HTERT RPE-1 (cell line): Measurements from ENCODE around the gene PTBP3.

Experiments
- in situ Hi-C: fragments of 300-500 bp; cut with MboI; formaldehyde crosslinking; loops from 4 replicates; pipeline ENCODE4 v1.14.3; 2020; ENCODE audit warnings: low sequenced_read_pairs

PTBP3 gene

GRCh38 chr9:112364761-112365160 is 31.3 kb upstream of the PTBP3 start:
- in situ Hi-C loops: loop anchor here (25.0 kb wide), 1 partner anchor 252 kb away; no protein-coding TSS in a partner anchor

DNA sequence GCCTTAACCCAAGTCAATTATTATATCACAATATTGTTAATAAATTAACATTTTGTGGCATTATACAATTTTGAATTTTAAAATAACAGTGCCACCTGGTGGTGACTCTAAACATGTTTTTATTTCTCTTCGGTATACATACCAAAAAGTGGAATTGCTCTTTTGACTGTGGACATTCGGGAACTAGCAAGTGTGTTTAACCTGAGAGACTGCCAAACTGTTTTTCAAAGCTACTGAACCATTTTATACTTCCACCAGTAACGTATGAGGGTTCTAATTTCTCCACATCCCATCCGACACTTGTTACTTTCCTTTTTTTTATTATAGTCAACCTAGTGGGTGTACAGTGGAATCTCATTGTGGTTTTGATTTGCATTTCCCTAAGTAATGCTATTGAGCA is 28.2 kb upstream of the PTBP3 start:
- in situ Hi-C loops: loop anchor here (25.0 kb wide), 1 partner anchor 249 kb away; no protein-coding TSS in a partner anchor

- in situ Hi-C loops: loop anchor here (25.0 kb wide), 1 partner anchor 248 kb away; no protein-coding TSS in a partner anchor
Observed at GRCh38 chr9:112360047-112360804, 26.8 kb upstream of the PTBP3 start.

DNA sequence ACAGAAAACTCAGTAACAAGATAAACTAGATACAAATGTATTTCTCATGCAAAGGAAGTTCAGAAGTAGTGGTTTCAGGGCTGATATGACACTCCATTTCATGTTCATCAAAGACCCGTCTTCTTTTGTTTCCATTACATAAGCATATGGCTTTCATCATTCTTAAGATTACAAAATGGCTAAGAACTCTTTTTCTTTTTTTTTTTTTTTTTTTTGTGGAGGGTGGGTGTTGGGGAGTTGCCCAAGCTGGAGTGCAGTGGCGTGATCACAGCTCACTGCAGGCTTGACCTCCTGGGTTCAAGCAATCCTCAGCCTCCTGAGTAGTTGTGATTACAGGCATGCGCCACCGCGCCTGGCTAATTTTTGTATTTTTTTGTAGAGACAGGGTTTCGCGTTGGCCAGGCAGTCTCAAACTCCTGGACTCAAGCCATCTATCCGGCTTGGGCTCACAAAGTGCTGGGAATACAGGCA is 22.0 kb upstream of the PTBP3 start:
- in situ Hi-C loops: loop anchor here (25.0 kb wide), 1 partner anchor 243 kb away; no protein-coding TSS in a partner anchor

DNA sequence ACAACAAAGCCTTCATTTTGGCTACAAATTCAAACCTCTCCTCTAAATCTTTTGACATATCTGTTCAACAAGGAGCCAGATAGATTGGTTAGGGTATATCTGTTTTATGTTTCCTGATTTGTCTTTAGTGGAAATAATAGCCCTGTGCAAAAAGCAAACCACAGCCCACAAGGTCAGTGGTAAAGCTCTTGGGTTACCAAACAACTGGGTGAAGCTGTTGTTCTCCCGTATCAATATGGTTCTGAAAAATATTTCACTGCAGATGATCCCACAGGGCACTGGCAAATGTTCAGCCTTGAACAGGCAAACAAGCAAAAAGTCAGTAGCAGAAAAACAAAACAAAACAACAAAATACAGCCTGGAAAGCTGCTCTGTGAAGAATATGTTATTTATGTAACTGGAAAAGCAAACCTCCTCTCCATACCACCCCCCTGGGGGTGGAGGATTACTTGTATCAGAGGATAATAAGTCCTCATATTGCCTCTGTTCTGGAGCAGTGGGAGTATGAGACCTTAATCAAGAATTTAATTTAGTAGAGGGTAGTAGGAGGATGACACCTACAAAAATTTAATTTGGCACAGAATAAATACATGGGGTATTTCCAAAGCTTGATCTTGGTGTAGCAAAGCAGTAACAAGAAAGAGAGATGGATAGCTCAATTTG is 20.8 kb upstream of the PTBP3 start:
- in situ Hi-C loops: loop anchor here (25.0 kb wide), 1 partner anchor 242 kb away; no protein-coding TSS in a partner anchor

- in situ Hi-C loops: loop anchor here (25.0 kb wide), 1 partner anchor 240 kb away; no protein-coding TSS in a partner anchor
Observed at GRCh38 chr9:112352209-112352608, 18.8 kb upstream of the PTBP3 start.

DNA sequence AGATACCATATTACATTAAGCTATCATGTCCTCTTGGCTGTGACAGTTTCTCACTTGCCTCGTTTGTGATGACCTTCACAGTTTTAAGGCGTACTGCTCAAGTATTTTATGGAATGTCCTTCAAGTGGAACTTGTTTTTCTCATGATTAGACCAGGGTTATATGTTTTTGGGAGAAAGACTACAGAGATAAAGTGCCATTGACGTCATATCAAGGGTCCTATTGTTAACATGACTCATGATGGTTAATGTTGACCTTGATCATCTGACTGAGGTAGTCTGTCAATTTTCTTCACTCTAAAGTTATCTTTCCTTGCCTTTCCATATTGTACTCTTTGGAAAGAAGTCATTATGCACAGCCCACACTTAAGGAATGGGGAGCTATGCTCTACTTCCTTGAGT is 17.8 kb upstream of the PTBP3 start:
- in situ Hi-C loops: loop anchor here (25.0 kb wide), 1 partner anchor 239 kb away; no protein-coding TSS in a partner anchor

- in situ Hi-C loops: no loop called here
Observed at GRCh38 chr9:112349008-112349333, 15.6 kb upstream of the PTBP3 start.

DNA sequence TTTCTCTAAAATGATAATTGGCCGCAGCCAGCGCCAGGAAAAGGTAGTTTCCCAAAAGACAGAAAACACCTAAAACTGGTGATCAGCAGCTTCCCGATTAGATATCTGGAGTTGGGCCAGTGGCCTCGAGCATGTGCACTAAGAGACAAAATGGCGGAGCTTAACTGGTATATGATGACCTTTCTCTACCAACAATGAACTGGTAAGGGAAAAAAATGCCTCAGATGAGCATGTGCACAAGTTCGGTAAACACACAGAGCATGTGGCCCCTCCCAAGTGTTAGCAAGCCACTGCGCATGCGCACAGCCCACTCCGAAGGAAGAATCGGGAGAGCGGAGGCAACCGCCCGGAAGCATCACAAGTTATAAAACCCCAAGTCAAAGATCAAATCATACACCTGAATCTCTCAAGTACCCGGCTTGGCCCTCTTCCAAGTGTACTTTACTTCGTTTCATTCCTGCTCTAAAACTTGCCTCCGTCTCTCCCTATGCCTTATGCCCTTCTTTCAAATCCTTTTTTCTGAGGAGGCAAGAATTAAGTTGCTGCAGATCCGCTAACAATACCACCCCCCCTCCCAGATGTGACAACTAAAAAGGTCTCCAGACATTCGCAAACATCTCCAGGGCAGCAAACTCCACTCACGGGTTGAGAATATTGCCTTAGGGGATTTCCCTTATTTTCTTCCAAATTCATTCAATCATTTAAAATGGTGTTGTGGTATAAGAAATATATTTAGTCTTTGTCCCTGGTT is 15.0 kb upstream of the PTBP3 start:
- in situ Hi-C loops: no loop called here

- in situ Hi-C loops: no loop called here
Observed at GRCh38 chr9:112341730-112342129, 8.3 kb upstream of the PTBP3 start.

DNA sequence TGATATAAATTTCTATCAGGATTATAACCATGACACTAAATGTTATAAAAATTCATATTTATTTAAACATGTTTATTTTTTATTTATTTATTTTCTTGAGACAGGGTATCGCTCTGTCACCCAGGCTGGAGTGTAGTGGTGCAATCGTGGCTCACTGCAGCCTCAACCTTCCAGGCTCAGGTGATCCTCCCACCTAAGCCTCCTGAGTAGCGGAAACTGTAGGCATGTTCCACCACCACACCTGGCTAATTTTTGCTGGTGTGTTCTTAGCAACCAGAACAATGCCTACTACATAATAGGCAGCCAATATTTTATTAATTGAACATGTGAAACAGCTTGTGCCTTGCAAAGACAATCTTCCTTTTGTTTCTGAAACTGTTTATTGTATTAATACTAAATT is 6.5 kb upstream of the PTBP3 start:
- in situ Hi-C loops: no loop called here

DNA sequence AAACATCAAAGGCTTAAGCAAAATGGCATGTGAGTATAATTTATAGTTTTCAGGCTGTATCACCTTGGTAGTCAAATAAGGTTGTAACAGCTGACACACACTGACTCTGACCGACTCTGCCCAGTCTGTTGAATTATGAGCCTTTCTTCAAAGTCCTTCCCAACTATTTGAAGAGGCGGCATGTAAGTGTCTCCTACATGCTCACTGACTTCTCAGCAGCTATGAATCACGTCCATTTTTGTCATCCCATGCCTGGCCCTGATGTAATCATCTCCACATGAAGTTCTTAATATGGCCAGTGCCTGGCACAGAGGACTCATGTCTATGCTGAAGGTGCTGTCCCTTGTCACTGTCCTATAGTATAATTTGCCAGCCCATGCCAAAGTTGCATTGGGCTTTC is 5.1 kb upstream of the PTBP3 start:
- in situ Hi-C loops: no loop called here

DNA sequence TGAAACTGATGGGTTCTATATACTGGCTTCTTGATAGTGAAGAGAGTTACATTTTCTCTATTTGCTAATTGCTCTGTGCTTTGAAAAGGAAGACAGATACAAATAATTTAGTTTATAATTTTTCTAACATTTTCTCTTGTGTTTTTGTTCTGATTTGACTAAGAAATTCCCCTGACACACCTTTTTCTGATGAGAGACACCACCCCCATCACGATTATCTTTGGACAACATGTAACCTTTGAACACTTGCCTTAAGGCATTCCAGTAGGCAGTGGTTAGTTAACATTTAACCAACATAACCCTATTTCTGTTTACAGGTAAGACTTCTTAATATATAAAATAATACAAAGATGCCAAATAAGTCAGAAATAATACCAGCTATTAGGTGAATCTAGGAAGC is 4.1 kb upstream of the PTBP3 start:
- in situ Hi-C loops: no loop called here

- in situ Hi-C loops: no loop called here
Observed at GRCh38 chr9:112334432-112334841, 1.0 kb upstream of the PTBP3 start.

GRCh38 chr9:112333639-112334431 is 416 bp upstream of the PTBP3 start:
- in situ Hi-C loops: no loop called here

DNA sequence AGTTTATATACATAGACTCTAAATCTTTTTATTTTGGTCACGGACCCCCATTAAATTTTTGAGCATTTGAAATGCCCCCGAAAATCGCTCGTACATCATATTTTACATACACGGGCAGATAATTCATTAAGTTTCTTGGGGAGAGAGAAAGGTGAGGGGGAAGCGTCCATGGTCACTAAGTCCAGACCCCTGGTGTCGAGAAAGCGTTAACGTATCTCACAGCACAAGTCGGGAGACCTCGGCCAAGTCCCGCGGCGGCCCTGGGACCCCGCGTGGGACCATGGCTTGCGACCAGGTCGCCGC is 794 bp downstream of the PTBP3 start:
- in situ Hi-C loops: no loop called here

DNA sequence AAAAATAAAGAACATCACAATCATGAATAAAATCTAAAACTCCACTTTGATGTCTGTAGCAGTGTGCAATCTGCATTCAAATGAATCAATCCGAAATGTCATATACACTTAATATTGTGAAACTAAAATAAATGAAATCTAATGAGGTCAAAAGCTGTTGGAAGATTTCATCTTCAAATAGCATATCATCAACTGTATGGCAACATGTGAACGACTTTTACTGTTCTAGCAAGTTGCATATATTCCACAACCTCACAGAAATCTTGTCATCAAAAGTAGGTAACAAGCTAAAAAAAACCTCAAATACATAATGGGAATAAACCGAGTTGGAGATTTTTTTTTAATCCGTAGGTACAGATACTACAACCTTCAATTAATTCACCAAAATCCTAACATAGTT is 1.2 kb downstream of the PTBP3 start:
- in situ Hi-C loops: no loop called here

GRCh38 chr9:112331674-112331952 is 1.8 kb downstream of the PTBP3 start:
- in situ Hi-C loops: no loop called here

- in situ Hi-C loops: no loop called here
Observed at GRCh38 chr9:112328545-112328944, 4.9 kb downstream of the PTBP3 start.

DNA sequence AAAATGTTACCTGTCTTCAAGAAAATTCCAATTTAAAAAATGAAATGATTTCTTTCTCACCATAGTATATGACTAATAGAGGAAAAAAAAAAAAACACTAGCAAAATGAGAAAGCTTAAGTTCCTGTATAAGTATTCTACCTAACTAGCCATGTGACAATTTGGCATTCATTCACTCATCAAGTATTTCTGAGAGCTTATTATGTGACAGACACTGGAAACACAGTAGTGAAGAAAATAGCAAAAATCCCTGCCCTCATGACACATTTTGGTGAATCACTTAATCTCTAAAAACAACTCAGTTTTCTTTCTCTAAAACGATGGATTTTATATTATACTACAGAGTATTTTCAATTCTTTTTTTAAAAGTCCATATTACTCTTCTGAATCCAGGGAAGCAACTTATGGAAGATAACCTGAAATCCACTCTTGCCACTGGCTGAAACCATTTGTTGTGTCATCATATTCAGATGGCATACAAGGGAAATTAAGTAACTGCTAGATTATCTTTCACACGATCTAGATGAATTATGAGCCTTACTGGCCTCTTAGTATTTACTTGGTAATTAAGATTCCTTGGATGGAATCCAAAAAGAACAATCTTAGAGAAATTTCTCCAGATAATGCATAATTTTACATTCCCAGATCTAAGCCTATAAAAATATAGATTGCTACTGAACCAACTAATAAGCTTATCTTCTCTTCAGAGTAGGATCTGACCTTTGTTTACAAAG is 5.5 kb downstream of the PTBP3 start:
- in situ Hi-C loops: no loop called here
